T-helper 1 cell treated with Interleukin-12 subunit alpha and Interleukin-12 subunit beta and Interleukin-4 antibody, amounts not matched to agents 30 μg/mL and 1 μg/mL, for 36 hours (primary cell): ENCODE data around the gene DHRS13.
"Not testable (repeated sequence)": the region's sequence is repeated elsewhere in the genome, so short reads cannot be mapped to it uniquely, and the experiment has no call there.

Experiments used
- H3K27ac Mint-ChIP-seq: one replicate; pipeline ENCODE4 v1.8.0; 2021; ENCODE audit warnings: mild to moderate bottlenecking, mixed read lengths
- H3K27me3 Mint-ChIP-seq: one replicate; pipeline ENCODE4 v1.8.0; 2021; ENCODE audit warnings: low read depth, mixed read lengths
- H3K36me3 Mint-ChIP-seq: one replicate; pipeline ENCODE4 v1.8.0; 2021; ENCODE audit warnings: low read depth, mixed read lengths
- H3K4me1 Mint-ChIP-seq: one replicate; pipeline ENCODE4 v1.8.0; 2021; ENCODE audit warnings: low read depth, mixed read lengths
- H3K4me3 Mint-ChIP-seq: one replicate; pipeline ENCODE4 v1.8.0; 2021; ENCODE audit warnings: mild to moderate bottlenecking, moderate library complexity, mixed read lengths
- H3K9me3 Mint-ChIP-seq: one replicate; pipeline ENCODE4 v1.8.0; 2021; ENCODE audit warnings: mixed read lengths

Gene DHRS13

GRCh38 chr17:28855336-28855679, 47.6 kb downstream of the DHRS13 start:
- H3K36me3 Mint-ChIP-seq, result peaks cover 18% of the 10 kb centered on the region
- H3K27me3 Mint-ChIP-seq, result no peaks in the 10 kb centered on the region
- no peaks in the 10 kb centered on the region for H3K9me3 Mint-ChIP-seq
- peak overlapping the region; percentile 86 for H3K27ac Mint-ChIP-seq
- H3K4me3 Mint-ChIP-seq, result peak overlapping the region; percentile 92
- peaks cover 13% of the 10 kb centered on the region for H3K4me1 Mint-ChIP-seq

DNA sequence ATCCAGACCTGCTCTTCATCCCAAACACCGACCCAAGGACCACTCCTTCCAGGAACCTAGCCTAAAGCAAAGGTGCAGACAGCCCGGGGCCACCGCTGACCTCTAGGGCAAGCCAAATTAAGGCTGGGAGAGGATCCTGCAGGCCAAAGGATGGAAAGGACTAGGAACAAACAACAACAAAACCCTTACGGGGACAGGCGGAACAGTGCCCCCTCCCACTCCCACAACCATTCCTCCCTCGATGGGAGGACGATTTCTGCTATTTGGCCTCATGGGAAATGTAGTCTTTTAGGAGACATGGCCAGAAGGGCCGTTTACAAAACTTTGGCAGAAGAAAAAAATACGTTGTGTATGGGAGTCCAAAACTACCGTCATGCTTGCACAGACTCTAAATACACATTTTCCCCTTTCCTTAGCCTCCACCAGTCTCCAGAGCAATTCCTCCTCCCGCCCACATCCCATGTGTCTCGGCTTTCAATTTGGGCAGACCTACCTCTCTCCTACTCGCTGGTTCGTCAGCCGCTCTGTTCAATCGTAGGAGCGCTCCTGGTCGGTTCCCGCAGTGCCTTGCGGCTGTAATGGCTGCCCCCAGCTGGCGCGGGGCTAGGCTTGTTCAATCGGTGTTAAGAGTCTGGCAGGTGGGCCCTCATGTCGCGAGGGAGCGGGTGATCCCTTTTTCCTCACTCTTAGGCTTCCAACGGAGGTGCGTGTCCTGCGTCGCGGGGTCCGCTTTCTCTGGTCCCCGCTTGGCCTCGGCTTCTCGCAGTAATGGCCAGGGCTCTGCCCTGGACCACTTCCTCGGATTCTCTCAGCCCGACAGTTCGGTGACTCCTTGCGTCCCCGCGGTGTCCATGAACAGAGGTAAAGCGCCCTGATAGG, 48.2 kb downstream of the DHRS13 start, which contains the start of gene ERAL1:
ERAL1 (plus strand) TSS at position 560 of the 879 bp plus-strand sequence; CDS start at position 579, 19 bp downstream.
- peaks cover 13% of the 10 kb centered on the region for H3K4me1 Mint-ChIP-seq
- H3K4me3 Mint-ChIP-seq, result peak within 1 kb of the TSS; percentile 92
- peak within 1 kb of the TSS; percentile 86 for H3K27ac Mint-ChIP-seq
- H3K36me3 Mint-ChIP-seq, result peaks cover 16% of the 10 kb centered on the region
- no peaks in the 10 kb centered on the region for H3K9me3 Mint-ChIP-seq
- H3K27me3 Mint-ChIP-seq, result no peaks in the 10 kb centered on the region

GRCh38 chr17:28853295-28853694, 49.6 kb downstream of the DHRS13 start:
- peaks cover 9% of the 10 kb centered on the region for H3K36me3 Mint-ChIP-seq
- no peak overlapping the region for H3K4me3 Mint-ChIP-seq
- peaks cover 13% of the 10 kb centered on the region for H3K4me1 Mint-ChIP-seq
- no peaks in the 10 kb centered on the region for H3K27me3 Mint-ChIP-seq
- no peaks in the 10 kb centered on the region for H3K9me3 Mint-ChIP-seq
- no peak overlapping the region for H3K27ac Mint-ChIP-seq

DNA sequence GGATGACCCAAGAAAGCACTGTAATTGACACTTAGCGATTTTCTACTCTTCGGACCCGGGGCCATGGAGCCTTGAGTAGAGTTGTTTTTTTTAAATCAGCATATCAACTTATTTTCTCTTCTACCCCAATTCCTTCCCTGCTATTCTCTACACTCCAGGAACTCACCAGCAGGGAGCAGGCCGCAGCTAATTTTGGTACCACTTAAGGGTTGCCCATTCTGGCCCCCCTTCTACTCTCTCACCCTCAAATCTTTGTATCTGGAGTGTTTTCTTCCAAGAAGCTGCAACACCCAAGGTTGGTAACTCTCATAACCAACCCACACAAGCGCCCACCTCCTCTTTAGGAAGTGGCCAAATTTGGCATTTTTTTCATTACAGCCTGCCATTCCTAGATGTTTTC, 53.6 kb downstream of the DHRS13 start:
- Mint-ChIP-seq H3K4me3 (no peak overlapping the region), H3K9me3 (no peaks in the 10 kb centered on the region), H3K27me3 (no peaks in the 10 kb centered on the region), H3K36me3 (no peaks in the 10 kb centered on the region), H3K4me1 (no peaks in the 10 kb centered on the region), H3K27ac (no peak overlapping the region)

DNA sequence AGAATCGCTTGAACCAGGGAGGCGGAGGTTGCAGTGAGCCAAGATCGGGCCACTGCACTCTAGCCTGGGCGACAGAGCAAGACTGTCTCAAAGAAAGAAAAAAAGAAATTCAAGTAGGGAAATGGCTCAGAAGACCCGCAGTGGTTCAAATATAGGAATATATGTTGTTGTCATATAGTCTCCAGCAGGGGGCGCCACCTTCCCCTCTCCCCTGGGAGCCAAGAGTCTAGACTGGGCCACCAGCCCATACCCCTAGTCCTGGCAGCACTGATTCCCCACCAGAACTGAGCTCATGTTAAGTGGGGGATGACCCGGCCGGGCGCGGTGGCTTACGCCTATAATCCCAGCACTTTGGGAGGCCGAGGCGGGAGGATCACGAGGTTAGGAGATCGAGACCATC, 54.2 kb downstream of the DHRS13 start:
- not testable (repeated sequence) for H3K27ac Mint-ChIP-seq, H3K4me1 Mint-ChIP-seq, H3K4me3 Mint-ChIP-seq, H3K27me3 Mint-ChIP-seq, H3K36me3 Mint-ChIP-seq, H3K9me3 Mint-ChIP-seq
